Vagina (tissue), 2 donors: ENCODE measurements around the gene EFNA1. TPM values are rescaled to one million over a fixed set of nuclear protein-coding genes. Genes with fewer than 3 reads are reported as not detected.
A peak's percentile ranks its signal among the peaks of the same experiment; 100 is the strongest.

Experiments
- DNase-seq, 2 donors: peaks; one replicate each; pipeline ENCODE4 v3.0.0-alpha.2; 2017; ENCODE audit errors: extremely low spot score in 2 of 2
- H3K27ac ChIP-seq: fragments of 200-600 bp; sonication (generic); one replicate; pipeline ENCODE4 v1.5.1; 2019
- H3K27me3 ChIP-seq: fragments of 200-600 bp; sonication (generic); one replicate; pipeline ENCODE4 v1.5.1; 2019
- H3K36me3 ChIP-seq, 2 donors: fragments of 200-600 bp; sonication (generic); one replicate each; pipeline ENCODE4 v1.5.1; 2017 to 2019
- H3K4me1 ChIP-seq: fragments of 200-600 bp; sonication (generic); one replicate; pipeline ENCODE4 v1.5.1; 2019
- H3K4me3 ChIP-seq, 2 donors: fragments of 200-600 bp; sonication (generic); 1 replicate in 1 of 2; 2 replicates in 1 of 2; pipeline ENCODE4 v1.5.1; 2016 to 2019
- H3K9me3 ChIP-seq: fragments of 200-600 bp; sonication (generic); one replicate; pipeline ENCODE4 v1.5.1; 2019
- POLR2A ChIP-seq, 2 donors: fragments of 450-650 bp; IDR thresholded peaks; one replicate each; pipeline ENCODE4 v1.6.1; 2017; ENCODE audit warnings: antibody characterized with exemption in 2 of 2, mild to moderate bottlenecking in 2 of 2, moderate library complexity in 2 of 2
- POLR2AphosphoS5 ChIP-seq, 2 donors: sonication (generic); formaldehyde crosslinking; IDR thresholded peaks; one replicate each; pipeline ENCODE4 v1.9.0; 2017; ENCODE audit warnings: antibody characterized with exemption in 2 of 2, mild to moderate bottlenecking in 2 of 2, low read depth in 1 of 2; ENCODE audit not compliant: insufficient read depth in 1 of 2
- intact Hi-C: fragments of 100-400 bp; cut with DNase I; formaldehyde crosslinking; loops from one replicate; pipeline ENCODE4 v1.15.1; 2023
- total RNA-seq: library from RNA; depleted of rRNA; stranded (reverse); fragments of >200 nt; gene quantifications from one replicate; pipeline ENCODE4 v1.2.3, GENCODE V29; 2016
- TF ChIP-seq, protein P1 (sequence below), 3 experiments: fragments of 450-650 bp in 2 of 3; fragments of 200-600 bp in 1 of 3; sonication (generic) in 1 of 3; IDR thresholded peaks; one replicate each; pipeline ENCODE4 v1.5.1; 2017 to 2019; ENCODE audit warnings: antibody characterized with exemption in 3 of 3, mild to moderate bottlenecking in 2 of 3, moderate library complexity in 2 of 3

The EFNA1 gene
- total RNA-seq, 1 donor from 2014 or later, result 57.9 TPM

DNA sequence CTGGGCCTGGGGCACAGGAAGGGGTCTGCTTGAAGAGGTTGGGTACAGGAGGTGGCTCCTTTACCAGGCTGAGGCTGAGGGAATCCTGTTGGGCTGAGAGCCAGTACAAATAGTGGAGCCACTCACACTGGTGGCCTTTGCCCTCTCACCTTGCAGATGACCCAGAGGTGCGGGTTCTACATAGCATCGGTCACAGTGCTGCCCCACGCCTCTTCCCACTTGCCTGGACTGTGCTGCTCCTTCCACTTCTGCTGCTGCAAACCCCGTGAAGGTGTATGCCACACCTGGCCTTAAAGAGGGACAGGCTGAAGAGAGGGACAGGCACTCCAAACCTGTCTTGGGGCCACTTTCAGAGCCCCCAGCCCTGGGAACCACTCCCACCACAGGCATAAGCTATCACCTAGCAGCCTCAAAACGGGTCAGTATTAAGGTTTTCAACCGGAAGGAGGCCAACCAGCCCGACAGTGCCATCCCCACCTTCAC, 6.2 kb downstream of the EFNA1 start:
- TF ChIP-seq POLR2AphosphoS5 (IDR thresholded peaks at IDR 0.05; ENCODE audit: insufficient read depth in 1 of 2, low read depth in 1 of 2), result no peak
- TF ChIP-seq, protein P1, sequence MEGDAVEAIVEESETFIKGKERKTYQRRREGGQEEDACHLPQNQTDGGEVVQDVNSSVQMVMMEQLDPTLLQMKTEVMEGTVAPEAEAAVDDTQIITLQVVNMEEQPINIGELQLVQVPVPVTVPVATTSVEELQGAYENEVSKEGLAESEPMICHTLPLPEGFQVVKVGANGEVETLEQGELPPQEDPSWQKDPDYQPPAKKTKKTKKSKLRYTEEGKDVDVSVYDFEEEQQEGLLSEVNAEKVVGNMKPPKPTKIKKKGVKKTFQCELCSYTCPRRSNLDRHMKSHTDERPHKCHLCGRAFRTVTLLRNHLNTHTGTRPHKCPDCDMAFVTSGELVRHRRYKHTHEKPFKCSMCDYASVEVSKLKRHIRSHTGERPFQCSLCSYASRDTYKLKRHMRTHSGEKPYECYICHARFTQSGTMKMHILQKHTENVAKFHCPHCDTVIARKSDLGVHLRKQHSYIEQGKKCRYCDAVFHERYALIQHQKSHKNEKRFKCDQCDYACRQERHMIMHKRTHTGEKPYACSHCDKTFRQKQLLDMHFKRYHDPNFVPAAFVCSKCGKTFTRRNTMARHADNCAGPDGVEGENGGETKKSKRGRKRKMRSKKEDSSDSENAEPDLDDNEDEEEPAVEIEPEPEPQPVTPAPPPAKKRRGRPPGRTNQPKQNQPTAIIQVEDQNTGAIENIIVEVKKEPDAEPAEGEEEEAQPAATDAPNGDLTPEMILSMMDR (IDR thresholded peaks at IDR 0.05), result no peak
- no peak for TF ChIP-seq POLR2A (IDR thresholded peaks at IDR 0.05)
- intact Hi-C loops, result loop anchor here (5.0 kb wide), 1 partner anchor 42 kb away; no protein-coding TSS in a partner anchor
- H3K4me1 ChIP-seq, result peaks cover 82% of the 10 kb centered on the region

GRCh38 chr1:155134322-155134721, 6.6 kb downstream of the EFNA1 start:
- no peaks in the 10 kb centered on the region for H3K27me3 ChIP-seq
- no peak for DNase-seq
- H3K4me3 ChIP-seq, result peak overlapping the region in 1 of 2 donors; percentile 90
- no peaks in the 10 kb centered on the region for H3K9me3 ChIP-seq
- TF ChIP-seq, protein P1 (IDR thresholded peaks at IDR 0.05), result no peak
- TF ChIP-seq POLR2AphosphoS5 (IDR thresholded peaks at IDR 0.05; ENCODE audit: insufficient read depth in 1 of 2, low read depth in 1 of 2), result no peak
- TF ChIP-seq POLR2A (IDR thresholded peaks at IDR 0.05), result no peak
- H3K27ac ChIP-seq, result peak overlapping the region; percentile 97
- peaks cover 0 to 33% of the 10 kb centered on the region in 2 donors for H3K36me3 ChIP-seq
- intact Hi-C loops, result loop anchor here (5.0 kb wide), 1 partner anchor 42 kb away; no protein-coding TSS in a partner anchor
- H3K4me1 ChIP-seq, result peaks cover 82% of the 10 kb centered on the region

More for the DNA sequence above, 6.2 kb downstream of the EFNA1 start:
- no peak for DNase-seq
- peak overlapping the region; percentile 97 for H3K27ac ChIP-seq
- H3K27me3 ChIP-seq, result no peaks in the 10 kb centered on the region
- H3K9me3 ChIP-seq, result no peaks in the 10 kb centered on the region
- peaks cover 0 to 33% of the 10 kb centered on the region in 2 donors for H3K36me3 ChIP-seq
- no peak overlapping the region for H3K4me3 ChIP-seq

- TF ChIP-seq, protein P1 (IDR thresholded peaks at IDR 0.05), result no peak
- peak in 1 of 2 donors; percentile 88 for TF ChIP-seq POLR2AphosphoS5 (IDR thresholded peaks at IDR 0.05; ENCODE audit: insufficient read depth in 1 of 2, low read depth in 1 of 2)
- H3K9me3 ChIP-seq, result no peaks in the 10 kb centered on the region
- H3K36me3 ChIP-seq, result peaks cover 0 to 33% of the 10 kb centered on the region in 2 donors
- peak in 1 of 2 donors; percentile 97 for DNase-seq
- no peaks in the 10 kb centered on the region for H3K27me3 ChIP-seq
- intact Hi-C loops, result loop anchor here (5.0 kb wide), 1 partner anchor 43 kb away; no protein-coding TSS in a partner anchor
- peak overlapping the region; percentile 97 for H3K27ac ChIP-seq
- H3K4me1 ChIP-seq, result peaks cover 82% of the 10 kb centered on the region
- peak overlapping the region; percentile 57 to 90 for H3K4me3 ChIP-seq
These were observed 7.3 kb downstream of the EFNA1 start for GRCh38 chr1:155134880-155135414.

GRCh38 chr1:155135415-155136028, 7.8 kb downstream of the EFNA1 start, which contains the start of gene SLC50A1:
Gene SLC50A1 (plus strand): TSS chr1:155135852. CDS start chr1:155135912, 60 bp downstream.
- peaks cover 0 to 33% of the 10 kb centered on the region in 2 donors for H3K36me3 ChIP-seq
- peak within 1 kb of the TSS; percentile 97 for H3K27ac ChIP-seq
- peak in 1 of 2 donors; percentile 96 for TF ChIP-seq POLR2AphosphoS5 (IDR thresholded peaks at IDR 0.05; ENCODE audit: insufficient read depth in 1 of 2, low read depth in 1 of 2)
- TF ChIP-seq, protein P1 (IDR thresholded peaks at IDR 0.05), result peak in 1 of 3 experiments; percentile 70
- peak in 1 of 2 donors; percentile 92 for TF ChIP-seq POLR2A (IDR thresholded peaks at IDR 0.05)
- peaks cover 78% of the 10 kb centered on the region for H3K4me1 ChIP-seq
- H3K9me3 ChIP-seq, result no peaks in the 10 kb centered on the region
- H3K27me3 ChIP-seq, result no peaks in the 10 kb centered on the region
- H3K4me3 ChIP-seq, result peak within 1 kb of the TSS; percentile 57 to 90
- intact Hi-C loops, result no loop called here
- peak in 1 of 2 donors; percentile 95 for DNase-seq
